Measurements from ENCODE around the gene TNK1.

The TNK1 gene

DNA sequence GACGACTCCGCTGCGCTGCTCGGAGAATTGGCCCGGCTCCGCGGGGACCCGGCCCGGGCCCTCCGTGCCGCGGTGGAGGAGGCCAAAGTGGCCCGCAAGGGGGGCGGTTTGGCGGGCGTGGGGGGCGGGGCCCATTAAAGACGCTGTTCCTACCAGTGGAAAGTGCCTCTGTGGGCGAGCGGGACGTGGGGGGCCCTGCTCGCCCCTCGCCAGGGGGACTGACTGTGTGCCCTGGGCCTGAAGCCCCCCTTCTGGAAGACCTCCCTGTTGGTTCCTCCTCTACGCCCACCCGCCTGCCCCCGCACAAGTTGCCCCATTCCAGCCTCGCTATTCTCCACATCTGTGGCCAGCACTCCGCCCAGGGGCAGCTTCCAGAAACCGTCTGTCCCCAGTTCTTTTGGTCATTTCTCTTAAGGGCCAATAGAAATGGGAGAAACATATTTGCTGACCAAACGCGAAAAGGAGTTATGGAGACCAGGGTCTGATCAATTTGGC, 56.5 kb downstream of the TNK1 start:
- peak in 1 of 4 experiments; percentile 43 for DNase-seq

DNA sequence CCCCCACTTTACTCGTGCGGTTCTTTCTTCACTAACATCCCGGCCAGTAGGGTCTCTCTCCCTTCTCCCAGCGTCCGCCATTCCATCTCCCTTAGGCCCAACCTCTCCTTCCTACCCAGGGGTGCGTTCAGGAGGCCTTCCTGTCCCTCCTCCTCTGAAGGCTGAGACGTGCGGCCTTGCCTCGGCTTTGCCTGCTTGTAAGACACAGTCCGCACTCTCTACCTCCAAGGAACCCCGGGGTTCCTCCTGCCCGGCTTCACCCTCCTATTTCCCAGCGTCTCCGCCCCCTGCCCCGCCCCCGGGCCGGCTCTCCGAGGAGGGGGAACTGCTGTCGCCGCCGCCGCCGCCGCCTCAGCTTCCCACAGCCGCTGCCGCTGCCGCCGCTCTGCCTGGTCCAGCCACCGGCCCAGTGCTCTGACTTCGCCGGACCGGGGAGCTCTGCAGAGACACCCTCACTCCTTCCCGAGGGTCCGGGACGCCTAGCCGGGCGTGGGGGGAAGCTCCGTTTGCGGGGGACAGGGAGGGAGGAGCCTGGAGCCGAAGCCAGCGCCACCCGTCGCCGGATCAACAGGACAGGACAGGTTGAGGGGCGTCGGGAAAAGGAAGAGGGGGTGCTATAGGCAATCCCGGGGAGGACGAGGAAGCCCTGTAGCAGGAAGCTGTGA, 57.2 kb downstream of the TNK1 start:
- DNase-seq, result peak in 3 of 4 experiments; percentile 13 to 64 (median 20)

DNA sequence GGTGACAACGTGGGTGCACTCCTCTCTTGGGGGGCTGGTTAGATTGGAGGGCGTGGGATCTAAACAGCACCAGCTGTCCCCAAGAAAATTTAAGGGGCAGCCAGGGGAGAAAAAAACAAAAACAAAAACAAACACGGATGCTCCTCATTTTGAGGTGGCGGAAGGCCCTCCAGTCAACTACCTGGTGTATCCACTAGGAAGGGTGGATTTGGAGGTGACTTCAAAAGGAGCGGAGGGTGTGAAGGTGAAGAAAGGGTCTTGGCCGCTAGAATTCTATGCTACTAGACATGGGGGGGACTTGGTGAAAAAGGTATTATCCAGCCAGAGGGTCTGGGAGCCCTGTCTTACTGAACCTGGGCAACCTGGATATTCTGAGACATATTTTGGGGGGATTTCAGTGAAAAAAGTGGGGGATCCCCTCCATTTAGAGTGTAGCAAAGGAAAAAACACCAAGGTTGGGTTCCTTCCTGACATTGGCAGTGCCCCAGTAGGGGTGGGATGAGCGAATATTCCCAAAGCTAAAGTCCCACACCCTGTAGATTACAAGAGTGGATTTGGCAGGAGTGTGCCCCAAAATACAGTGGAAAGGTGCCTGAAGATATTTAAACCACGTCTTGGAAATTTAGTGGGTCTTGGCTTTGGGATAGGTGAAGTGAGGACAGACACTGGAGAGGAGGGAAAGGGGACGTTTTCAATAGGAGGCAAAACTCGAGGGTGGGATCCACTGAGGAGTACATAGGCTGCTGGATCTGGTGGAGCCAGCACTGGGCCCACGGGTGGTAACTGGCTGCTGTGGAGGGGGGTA, 58.0 kb downstream of the TNK1 start:
- DNase-seq, result no peak
